Esophagus squamous epithelium (tissue), 5 donors: ENCODE results near the gene POMT2. TPM values are rescaled to one million over a fixed set of nuclear protein-coding genes. Genes with fewer than 3 reads are reported as not detected.

Source experiments
- DNase-seq: peaks from one replicate; lab custom pipeline; 2025; lab: John Stamatoyannopoulos, UW
- H3K27ac ChIP-seq, 4 donors: fragments of 200-600 bp; sonication (generic); one replicate each; pipeline ENCODE4 v1.5.1; 2016 to 2019; ENCODE audit warnings: mild to moderate bottlenecking in 1 of 4
- H3K27me3 ChIP-seq, 4 donors: fragments of 200-600 bp; sonication (generic); 1 replicate in 3 of 4; 2 replicates in 1 of 4; pipeline versions ENCODE4 v1.5.1 to v1.6.0; 2017 to 2021; ENCODE audit warnings: antibody characterized with exemption in 1 of 4
- H3K36me3 ChIP-seq, 3 donors: fragments of 200-600 bp; sonication (generic); one replicate each; pipeline ENCODE4 v1.5.1; 2016 to 2019
- H3K4me1 ChIP-seq, 3 donors: fragments of 200-600 bp; sonication (generic); one replicate each; pipeline ENCODE4 v1.5.1; 2017 to 2019
- H3K4me3 ChIP-seq, 4 donors: fragments of 200-600 bp; sonication (generic); 1 replicate in 3 of 4; 2 replicates in 1 of 4; pipeline ENCODE4 v1.5.1; 2016 to 2019; ENCODE audit warnings: mild to moderate bottlenecking in 2 of 4, moderate library complexity in 1 of 4
- H3K9me3 ChIP-seq, 3 donors: fragments of 200-600 bp; sonication (generic); one replicate each; pipeline ENCODE4 v1.5.1; 2016 to 2019
- CTCF ChIP-seq, 6 experiments: fragments of 450-650 bp in 4 of 6; fragments of 200-600 bp in 2 of 6; sonication (generic) in 2 of 6; IDR thresholded peaks; one replicate each; pipeline ENCODE4 v1.5.1; 2016 to 2019; ENCODE audit warnings: antibody characterized with exemption in 6 of 6, mild to moderate bottlenecking in 4 of 6, moderate library complexity in 4 of 6
- POLR2A ChIP-seq, 4 donors: fragments of 450-650 bp; IDR thresholded peaks; one replicate each; pipeline ENCODE4 v1.6.1; 2017; ENCODE audit warnings: antibody characterized with exemption in 4 of 4, mild to moderate bottlenecking in 4 of 4, moderate library complexity in 3 of 4
- WGBS, 2 donors: methylation state at CpG; one replicate each; pipeline ENCODE4 v1.1.5; 2018; 5-methylcytosine and 5-hydroxymethylcytosine counted together
- intact Hi-C: fragments of 100-400 bp; cut with DNase I; formaldehyde crosslinking; loops from one replicate; pipeline ENCODE4 v1.15.0; 2022
- total RNA-seq, 4 donors: library from RNA; depleted of rRNA; stranded (reverse); fragments of >200 nt; gene quantifications; one replicate each; pipeline ENCODE4 v1.1.0, GENCODE V29; 2016
- donor health status: DM: yes; HTN: yes; CAD: no.

POMT2 gene
- total RNA-seq, 4 donors from 2014 or later = 7.3 to 16.0 (median 8.4) TPM

DNA sequence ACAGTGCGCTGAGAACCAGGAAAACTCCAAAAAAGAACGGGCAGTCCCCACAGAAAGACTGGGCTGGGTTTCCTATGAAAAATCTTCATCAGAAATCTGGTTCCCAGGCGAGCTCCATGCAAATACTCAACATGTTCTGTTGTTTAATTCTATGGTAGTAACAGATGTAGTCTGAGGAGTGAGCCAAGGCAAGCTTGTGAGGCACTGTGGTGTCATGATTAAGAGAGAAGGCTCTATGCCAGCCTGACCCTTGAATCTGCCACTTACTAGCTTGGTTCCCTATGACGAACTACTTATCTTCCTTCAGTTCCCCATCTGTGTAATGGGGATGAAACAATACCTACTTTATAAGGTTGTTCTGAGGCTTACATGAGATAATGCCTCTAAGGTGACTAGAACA lies 10.7 kb downstream of the POMT2 start:
- H3K27ac ChIP-seq = no peak overlapping the region
- no peaks in the 10 kb centered on the region for H3K27me3 ChIP-seq
- TF ChIP-seq POLR2A (IDR thresholded peaks at IDR 0.05) = no peak
- TF ChIP-seq CTCF (IDR thresholded peaks at IDR 0.05) = no peak
- peaks cover 0 to 10% (median 0%) of the 10 kb centered on the region in 3 donors for H3K36me3 ChIP-seq
- H3K9me3 ChIP-seq = no peaks in the 10 kb centered on the region
- peaks cover 7 to 44% (median 17%) of the 10 kb centered on the region in 3 donors for H3K4me1 ChIP-seq
- H3K4me3 ChIP-seq = no peak overlapping the region
- DNase-seq = no peak
- WGBS, 2 donors = 67 to 77% methylated on average over 3 to 4 of the region's 4 CpGs
- intact Hi-C loops = loop anchor here (10.0 kb wide), 1 partner anchor 435 kb away; no protein-coding TSS in a partner anchor

GRCh38 chr14:77309131-77309530 lies 11.6 kb downstream of the POMT2 start:
- no peak for TF ChIP-seq POLR2A (IDR thresholded peaks at IDR 0.05)
- TF ChIP-seq CTCF (IDR thresholded peaks at IDR 0.05) = no peak
- Histone ChIP-seq H3K27ac (no peak overlapping the region), H3K4me1 (peaks cover 2 to 36% (median 17%) of the 10 kb centered on the region in 3 donors), H3K4me3 (no peak overlapping the region), H3K27me3 (no peaks in the 10 kb centered on the region), H3K9me3 (no peaks in the 10 kb centered on the region), H3K36me3 (peaks cover 0 to 17% (median 0%) of the 10 kb centered on the region in 3 donors)
- WGBS, 2 donors = 73 to 87% methylated on average over 4 of the region's 4 CpGs
- DNase-seq = no peak
- intact Hi-C loops = no loop called here

GRCh38 chr14:77306851-77307496 lies 13.7 kb downstream of the POMT2 start:
- intact Hi-C loops = no loop called here
- Histone ChIP-seq H3K4me1 (peaks cover 0 to 32% (median 14%) of the 10 kb centered on the region in 3 donors), H3K36me3 (peaks cover 0 to 31% (median 7%) of the 10 kb centered on the region in 3 donors), H3K9me3 (no peaks in the 10 kb centered on the region), H3K27ac (peak overlapping the region in 3 of 4 donors; percentile 5 to 31 (median 27)), H3K27me3 (no peaks in the 10 kb centered on the region), H3K4me3 (no peak overlapping the region)
- no peak for DNase-seq
- WGBS, 2 donors = 11 to 21% methylated on average over 3 of the region's 3 CpGs
- TF ChIP-seq POLR2A (IDR thresholded peaks at IDR 0.05) (no peak), CTCF (IDR thresholded peaks at IDR 0.05) (no peak)

GRCh38 chr14:77306416-77306815 lies 14.3 kb downstream of the POMT2 start:
- no peak for DNase-seq
- no peaks in the 10 kb centered on the region for H3K27me3 ChIP-seq
- WGBS, 2 donors = 57 to 74% methylated on average over 3 of the region's 3 CpGs
- TF ChIP-seq POLR2A (IDR thresholded peaks at IDR 0.05) (no peak), CTCF (IDR thresholded peaks at IDR 0.05) (no peak)
- peaks cover 0 to 31% (median 7%) of the 10 kb centered on the region in 3 donors for H3K36me3 ChIP-seq
- intact Hi-C loops = no loop called here
- no peaks in the 10 kb centered on the region for H3K9me3 ChIP-seq
- H3K4me3 ChIP-seq = no peak overlapping the region
- H3K27ac ChIP-seq = peak overlapping the region in 1 of 4 donors; percentile 27
- H3K4me1 ChIP-seq = peaks cover 0 to 33% (median 14%) of the 10 kb centered on the region in 3 donors

- Histone ChIP-seq H3K4me1 (peaks cover 0 to 37% (median 14%) of the 10 kb centered on the region in 3 donors), H3K9me3 (no peaks in the 10 kb centered on the region), H3K36me3 (peaks cover 0 to 31% (median 7%) of the 10 kb centered on the region in 3 donors), H3K27me3 (no peaks in the 10 kb centered on the region), H3K4me3 (no peak overlapping the region), H3K27ac (no peak overlapping the region)
- no peak for DNase-seq
- WGBS, 2 donors = 82 to 87% methylated on average over 3 of the region's 4 CpGs
- intact Hi-C loops = no loop called here
- TF ChIP-seq CTCF (IDR thresholded peaks at IDR 0.05) (no peak), POLR2A (IDR thresholded peaks at IDR 0.05) (no peak)
These were observed 15.0 kb downstream of the POMT2 start for GRCh38 chr14:77305696-77306095.
